GM21526 (cell line): ENCODE measurements around the gene CFL1.
A peak's percentile ranks its signal among the peaks of the same experiment; 100 is the strongest.
"Not testable (repeated sequence)": the region's sequence is repeated elsewhere in the genome, so short reads cannot be mapped to it uniquely, and the experiment has no call there.

Experiments used
- ATAC-seq: cut with Tn5 transposase; IDR thresholded peaks from one replicate; pipeline ENCODE4 v1.9.1; 2021; ENCODE audit warnings: moderate library complexity; ENCODE audit not compliant: unreplicated experiment, low FRiP score

Gene CFL1

GRCh38 chr11:65859812-65860277, 1.9 kb upstream of the CFL1 start:
- ATAC-seq, result no peak

GRCh38 chr11:65859095-65859811, 1.3 kb upstream of the CFL1 start:
- peak; percentile 43 for ATAC-seq

GRCh38 chr11:65858681-65859087, 704 bp upstream of the CFL1 start:
- no peak for ATAC-seq

- no peak for ATAC-seq
Observed at GRCh38 chr11:65857500-65857852, 504 bp downstream of the CFL1 start.

- ATAC-seq, result no peak
Observed at GRCh38 chr11:65856689-65857499, 1.1 kb downstream of the CFL1 start.

- ATAC-seq, result no peak
Observed at GRCh38 chr11:65855927-65856363, 2.0 kb downstream of the CFL1 start.

GRCh38 chr11:65854852-65855837, 2.8 kb downstream of the CFL1 start:
- no peak for ATAC-seq

GRCh38 chr11:65854161-65854592, 3.8 kb downstream of the CFL1 start:
- ATAC-seq, result no peak

GRCh38 chr11:65853246-65853979, 4.6 kb downstream of the CFL1 start:
- no peak for ATAC-seq

GRCh38 chr11:65852508-65853245, 5.3 kb downstream of the CFL1 start:
- no peak for ATAC-seq

GRCh38 chr11:65851811-65852507, 6.0 kb downstream of the CFL1 start:
- ATAC-seq, result no peak

GRCh38 chr11:65851083-65851579, 6.8 kb downstream of the CFL1 start:
- ATAC-seq, result no peak

GRCh38 chr11:65850217-65851082, 7.5 kb downstream of the CFL1 start:
- no peak for ATAC-seq

- ATAC-seq, result no peak
Observed at GRCh38 chr11:65849771-65850216, 8.2 kb downstream of the CFL1 start.

GRCh38 chr11:65849366-65849765, 8.6 kb downstream of the CFL1 start:
- ATAC-seq, result no peak

- not testable (repeated sequence) for ATAC-seq
Observed at GRCh38 chr11:65848693-65849092, 9.3 kb downstream of the CFL1 start.

- no peak for ATAC-seq
Observed at GRCh38 chr11:65847746-65848145, 10.2 kb downstream of the CFL1 start.
